HG03196 (cell line): ENCODE measurements around the gene ZSWIM7.
A peak's percentile ranks its signal among the peaks of the same experiment; 100 is the strongest.
"Not testable (repeated sequence)": the region's sequence is repeated elsewhere in the genome, so short reads cannot be mapped to it uniquely, and the experiment has no call there.

Experiments
- ATAC-seq: cut with Tn5 transposase; IDR thresholded peaks from one replicate; pipeline ENCODE4 v1.9.1; 2021; ENCODE audit not compliant: unreplicated experiment

ZSWIM7 gene

GRCh38 chr17:15999974-16000827 is 697 bp upstream of the ZSWIM7 start:
- peak; percentile 34 for ATAC-seq

- no peak for ATAC-seq
These were observed 1.4 kb downstream of the ZSWIM7 start for GRCh38 chr17:15998031-15998562.

GRCh38 chr17:15996322-15996721 is 3.2 kb downstream of the ZSWIM7 start:
- no peak for ATAC-seq

GRCh38 chr17:15981646-15982580 is 17.6 kb downstream of the ZSWIM7 start:
- ATAC-seq = no peak

GRCh38 chr17:15981208-15981607 is 18.3 kb downstream of the ZSWIM7 start:
- no peak for ATAC-seq

- ATAC-seq = not testable (repeated sequence)
These were observed 20.5 kb downstream of the ZSWIM7 start for GRCh38 chr17:15979013-15979412.

GRCh38 chr17:15978606-15979005 is 20.9 kb downstream of the ZSWIM7 start:
- ATAC-seq = no peak

- no peak for ATAC-seq
These were observed 21.6 kb downstream of the ZSWIM7 start for GRCh38 chr17:15977894-15978293.

- no peak for ATAC-seq
These were observed 25.7 kb downstream of the ZSWIM7 start for GRCh38 chr17:15973834-15974233.

GRCh38 chr17:15973016-15973415 is 26.5 kb downstream of the ZSWIM7 start:
- ATAC-seq = no peak

GRCh38 chr17:15972497-15972951 is 27.0 kb downstream of the ZSWIM7 start:
- ATAC-seq = no peak

- ATAC-seq = no peak
These were observed 27.6 kb downstream of the ZSWIM7 start for GRCh38 chr17:15971882-15972281.

- ATAC-seq = no peak
These were observed 28.3 kb downstream of the ZSWIM7 start for GRCh38 chr17:15971098-15971678.

- no peak for ATAC-seq
These were observed 29.0 kb downstream of the ZSWIM7 start for GRCh38 chr17:15970500-15970899.

GRCh38 chr17:15969463-15969862 is 30.0 kb downstream of the ZSWIM7 start:
- no peak for ATAC-seq

- ATAC-seq = no peak
These were observed 31.7 kb downstream of the ZSWIM7 start for GRCh38 chr17:15967706-15968399.

- ATAC-seq = no peak
These were observed 32.6 kb downstream of the ZSWIM7 start for GRCh38 chr17:15966879-15967248.

GRCh38 chr17:15966183-15966878 is 33.2 kb downstream of the ZSWIM7 start:
- no peak for ATAC-seq

GRCh38 chr17:15965528-15965927 is 34.0 kb downstream of the ZSWIM7 start:
- ATAC-seq = no peak

- ATAC-seq = no peak
These were observed 35.8 kb downstream of the ZSWIM7 start for GRCh38 chr17:15963670-15964110.
